Stimulated activated naive B cell treated with anti-CD40 and anti-IgM and Interleukin-4, amounts not matched to agents 10 μg/mL and 1 μg/mL and 100 μg/mL, for 72 hours (primary cell): ENCODE measurements around the gene DNAJC4.

Experiments
- ATAC-seq, 2 donors: fragments of 150-1000 bp; cut with Tn5 transposase; replicated peaks; 2 replicates each; pipeline ENCODE4 v1.10.0; 2021; ENCODE audit warnings: moderate library complexity in 1 of 2
- DNase-seq: peaks from one replicate; pipeline ENCODE4 v3.0.0; 2021
- H3K27ac Mint-ChIP-seq: one replicate; pipeline ENCODE4 v1.8.0; 2022; ENCODE audit warnings: mild to moderate bottlenecking, mixed read lengths
- H3K27me3 Mint-ChIP-seq, 2 donors: one replicate each; pipeline ENCODE4 v1.8.0; 2022; ENCODE audit warnings: mixed read lengths in 2 of 2
- H3K36me3 Mint-ChIP-seq, 2 donors: one replicate each; pipeline ENCODE4 v1.8.0; 2022; ENCODE audit warnings: mixed read lengths in 2 of 2, mild to moderate bottlenecking in 1 of 2
- H3K4me1 Mint-ChIP-seq, 2 donors: one replicate each; pipeline ENCODE4 v1.8.0; 2022; ENCODE audit warnings: mixed read lengths in 2 of 2, mild to moderate bottlenecking in 1 of 2
- H3K4me3 Mint-ChIP-seq, 2 donors: one replicate each; pipeline ENCODE4 v1.8.0; 2022; ENCODE audit warnings: mild to moderate bottlenecking in 2 of 2, mixed read lengths in 2 of 2, moderate library complexity in 1 of 2
- H3K9me3 Mint-ChIP-seq, 2 donors: one replicate each; pipeline ENCODE4 v1.8.0; 2022; ENCODE audit warnings: mixed read lengths in 2 of 2, mild to moderate bottlenecking in 1 of 2

Gene DNAJC4

GRCh38 chr11:64229090-64229743 lies 1.1 kb upstream of the DNAJC4 start:
- peaks cover 22 to 24% of the 10 kb centered on the region in 2 donors for H3K36me3 Mint-ChIP-seq
- H3K9me3 Mint-ChIP-seq: no peaks in the 10 kb centered on the region
- DNase-seq (no peak), ATAC-seq (no peak)
- no peaks in the 10 kb centered on the region for H3K27me3 Mint-ChIP-seq
- peak overlapping the region; percentile 58 to 97 for H3K4me3 Mint-ChIP-seq
- peaks cover 45 to 84% of the 10 kb centered on the region in 2 donors for H3K4me1 Mint-ChIP-seq
- H3K27ac Mint-ChIP-seq: peak overlapping the region; percentile 79

DNA sequence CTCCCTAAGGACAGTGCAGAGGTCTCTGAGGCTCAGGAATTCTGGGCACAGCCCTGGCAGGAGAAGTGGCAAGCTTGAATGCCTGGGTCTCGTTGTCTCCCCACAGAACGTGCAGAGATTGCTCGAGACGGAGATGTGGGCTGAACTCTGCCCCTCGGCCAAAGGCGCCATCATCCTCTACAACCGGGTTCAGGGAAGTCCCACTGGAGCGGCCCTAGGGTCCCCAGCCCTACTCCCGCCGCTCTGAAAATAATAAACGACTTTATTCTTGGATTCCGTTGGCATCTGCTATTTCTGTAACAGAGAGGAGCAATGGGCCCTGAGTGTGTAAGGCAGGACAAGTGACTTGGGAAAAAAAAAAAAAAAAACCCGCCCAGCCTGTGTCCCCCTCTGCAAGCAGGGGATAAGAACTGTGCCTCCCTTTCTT lies 591 bp upstream of the DNAJC4 start:
- ATAC-seq: no peak

GRCh38 chr11:64230985-64231365 lies 627 bp downstream of the DNAJC4 start:
- Mint-ChIP-seq H3K4me1 (peaks cover 42 to 81% of the 10 kb centered on the region in 2 donors), H3K4me3 (peak overlapping the region; percentile 87 to 97), H3K36me3 (peaks cover 22 to 26% of the 10 kb centered on the region in 2 donors), H3K27me3 (no peaks in the 10 kb centered on the region), H3K27ac (peak overlapping the region; percentile 97), H3K9me3 (no peaks in the 10 kb centered on the region)
- DNase-seq (no peak), ATAC-seq (no peak)

More for the DNA sequence above, 591 bp upstream of the DNAJC4 start:
- Mint-ChIP-seq H3K4me1 (peaks cover 43 to 79% of the 10 kb centered on the region in 2 donors), H3K27ac (peak overlapping the region; percentile 97), H3K27me3 (no peaks in the 10 kb centered on the region), H3K36me3 (peaks cover 20 to 21% of the 10 kb centered on the region in 2 donors), H3K4me3 (peak overlapping the region; percentile 87 to 97), H3K9me3 (no peaks in the 10 kb centered on the region)
- DNase-seq: no peak

GRCh38 chr11:64231546-64231945 lies 1.2 kb downstream of the DNAJC4 start:
- no peak for DNase-seq
- no peak for ATAC-seq
- Mint-ChIP-seq H3K4me3 (peak overlapping the region; percentile 87 to 97), H3K36me3 (peaks cover 22 to 26% of the 10 kb centered on the region in 2 donors), H3K4me1 (peaks cover 42 to 85% of the 10 kb centered on the region in 2 donors), H3K27ac (no peak overlapping the region), H3K27me3 (no peaks in the 10 kb centered on the region), H3K9me3 (no peaks in the 10 kb centered on the region)

GRCh38 chr11:64232182-64232966 lies 2.0 kb downstream of the DNAJC4 start:
- H3K4me1 Mint-ChIP-seq: peaks cover 38 to 87% of the 10 kb centered on the region in 2 donors
- ATAC-seq: no peak

DNA sequence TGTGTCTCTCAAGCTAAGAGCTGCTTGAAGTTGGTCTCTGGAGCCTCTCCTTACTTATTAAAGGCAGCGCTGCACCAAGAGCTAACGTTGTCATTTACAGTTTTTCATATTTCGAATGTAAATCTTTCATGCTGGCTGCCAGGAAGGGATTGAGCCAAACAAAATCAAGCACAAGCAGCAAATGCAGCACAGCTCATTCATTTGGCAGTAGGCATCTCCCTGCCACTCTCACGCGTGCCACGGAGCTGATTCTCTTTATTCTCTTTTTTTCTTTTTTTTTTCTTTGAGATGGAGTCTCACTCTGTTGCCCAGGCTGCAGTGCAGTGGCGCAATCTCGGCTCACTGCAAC lies 2.6 kb downstream of the DNAJC4 start:
- Mint-ChIP-seq H3K27me3 (no peaks in the 10 kb centered on the region), H3K4me1 (peaks cover 41 to 87% of the 10 kb centered on the region in 2 donors), H3K27ac (no peak overlapping the region), H3K9me3 (no peaks in the 10 kb centered on the region), H3K4me3 (peak overlapping the region; percentile 73 to 83), H3K36me3 (peaks cover 22 to 39% of the 10 kb centered on the region in 2 donors)
- DNase-seq (no peak), ATAC-seq (no peak)

More at GRCh38 chr11:64232182-64232966, 2.0 kb downstream of the DNAJC4 start:
- no peak for DNase-seq
- Mint-ChIP-seq H3K27me3 (no peaks in the 10 kb centered on the region), H3K36me3 (peaks cover 23 to 33% of the 10 kb centered on the region in 2 donors), H3K4me3 (peak overlapping the region; percentile 87 to 97), H3K9me3 (no peaks in the 10 kb centered on the region), H3K27ac (peak overlapping the region; percentile 82)

- Mint-ChIP-seq H3K4me3 (peak within 1 kb of the TSS; percentile 94 to 95), H3K4me1 (peaks cover 51 to 88% of the 10 kb centered on the region in 2 donors), H3K27me3 (no peaks in the 10 kb centered on the region), H3K9me3 (no peaks in the 10 kb centered on the region), H3K36me3 (peaks cover 26 to 47% of the 10 kb centered on the region in 2 donors), H3K27ac (peak within 1 kb of the TSS; percentile 92)
- DNase-seq (peak; percentile 63), ATAC-seq (peak; percentile 55 to 62)
Measured at GRCh38 chr11:64233913-64234586, 3.7 kb downstream of the DNAJC4 start, which contains the start of gene VEGFB. Gene VEGFB, plus strand, starts transcription at chr11:64234584. Its CDS starts 250 bp downstream, at chr11:64234834.

DNA sequence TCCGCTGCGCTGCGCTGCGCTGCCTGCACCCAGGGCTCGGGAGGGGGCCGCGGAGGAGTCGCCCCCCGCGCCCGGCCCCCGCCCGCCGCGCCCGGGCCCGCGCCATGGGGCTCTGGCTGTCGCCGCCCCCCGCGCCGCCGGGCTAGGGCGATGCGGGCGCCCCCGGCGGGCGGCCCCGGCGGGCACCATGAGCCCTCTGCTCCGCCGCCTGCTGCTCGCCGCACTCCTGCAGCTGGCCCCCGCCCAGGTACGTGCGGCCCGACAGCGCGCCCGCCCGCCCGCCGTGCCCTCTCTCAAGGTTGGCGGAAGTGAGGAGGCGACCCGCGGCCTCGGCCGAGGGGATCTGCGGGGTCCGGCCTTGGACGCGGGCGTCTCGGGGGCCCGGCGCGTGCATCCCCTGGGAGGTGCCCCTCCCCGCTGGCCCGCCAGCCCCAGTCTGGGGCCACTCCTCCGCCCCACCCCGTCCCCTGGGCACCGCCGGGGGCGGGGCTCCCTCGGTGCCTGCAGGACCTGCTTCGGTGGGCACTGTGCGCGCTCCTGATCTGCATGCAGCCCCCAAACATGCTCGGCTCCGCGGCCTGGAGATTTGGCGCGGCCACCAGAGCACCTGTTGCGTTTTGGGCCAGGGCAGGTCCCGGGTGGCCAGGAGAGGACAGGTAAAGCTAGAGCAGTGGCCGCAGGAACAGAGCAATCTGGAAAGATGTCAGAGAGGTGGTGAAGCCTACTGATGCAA lies 4.5 kb downstream of the DNAJC4 start:
- H3K4me1 Mint-ChIP-seq: peaks cover 47 to 88% of the 10 kb centered on the region in 2 donors

GRCh38 chr11:64235437-64236161 lies 5.3 kb downstream of the DNAJC4 start:
- peaks cover 49 to 89% of the 10 kb centered on the region in 2 donors for H3K4me1 Mint-ChIP-seq
- H3K27me3 Mint-ChIP-seq: no peaks in the 10 kb centered on the region
- DNase-seq: no peak
- H3K4me3 Mint-ChIP-seq: peak overlapping the region; percentile 94 to 95
- peak overlapping the region; percentile 92 for H3K27ac Mint-ChIP-seq
- peaks cover 32 to 45% of the 10 kb centered on the region in 2 donors for H3K36me3 Mint-ChIP-seq
- no peak for ATAC-seq
- H3K9me3 Mint-ChIP-seq: no peaks in the 10 kb centered on the region

More for the DNA sequence above, 4.5 kb downstream of the DNAJC4 start:
- Mint-ChIP-seq H3K4me3 (peak overlapping the region; percentile 94 to 95), H3K27me3 (no peaks in the 10 kb centered on the region), H3K27ac (peak overlapping the region; percentile 92), H3K36me3 (peaks cover 27 to 45% of the 10 kb centered on the region in 2 donors), H3K9me3 (no peaks in the 10 kb centered on the region)
- ATAC-seq (peak; percentile 45 to 46), DNase-seq (no peak)

DNA sequence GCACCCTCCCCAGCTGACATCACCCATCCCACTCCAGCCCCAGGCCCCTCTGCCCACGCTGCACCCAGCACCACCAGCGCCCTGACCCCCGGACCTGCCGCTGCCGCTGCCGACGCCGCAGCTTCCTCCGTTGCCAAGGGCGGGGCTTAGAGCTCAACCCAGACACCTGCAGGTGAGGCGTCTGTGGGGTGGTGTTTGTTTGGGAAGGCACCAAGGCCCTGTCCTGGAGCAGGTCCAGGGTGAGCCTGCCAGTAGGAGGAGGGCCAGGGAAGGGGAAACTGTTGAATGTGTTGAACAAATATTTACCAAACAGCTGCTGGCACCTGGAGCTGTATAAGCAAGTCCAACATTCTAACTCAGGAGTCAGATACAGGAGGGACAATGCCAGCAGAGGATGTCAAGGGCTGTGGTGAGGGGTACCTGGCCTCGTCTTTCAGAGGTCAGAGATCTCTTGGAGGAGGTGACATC lies 7.2 kb downstream of the DNAJC4 start:
- no peaks in the 10 kb centered on the region for H3K27me3 Mint-ChIP-seq
- peak overlapping the region in 1 of 2 donors; percentile 37 for H3K4me3 Mint-ChIP-seq
- DNase-seq (no peak), ATAC-seq (no peak)
- peaks cover 40 to 81% of the 10 kb centered on the region in 2 donors for H3K4me1 Mint-ChIP-seq
- H3K9me3 Mint-ChIP-seq: no peaks in the 10 kb centered on the region
- peak overlapping the region; percentile 87 for H3K27ac Mint-ChIP-seq
- peaks cover 34 to 48% of the 10 kb centered on the region in 2 donors for H3K36me3 Mint-ChIP-seq

- no peak overlapping the region for H3K4me3 Mint-ChIP-seq
- H3K27ac Mint-ChIP-seq: peak overlapping the region; percentile 99
- DNase-seq (no peak), ATAC-seq (no peak)
- H3K27me3 Mint-ChIP-seq: no peaks in the 10 kb centered on the region
- peaks cover 40 to 81% of the 10 kb centered on the region in 2 donors for H3K4me1 Mint-ChIP-seq
- peaks cover 38 to 51% of the 10 kb centered on the region in 2 donors for H3K36me3 Mint-ChIP-seq
- H3K9me3 Mint-ChIP-seq: no peaks in the 10 kb centered on the region
Measured at GRCh38 chr11:64238076-64238475, 7.7 kb downstream of the DNAJC4 start.

- Mint-ChIP-seq H3K27ac (peak overlapping the region; percentile 99), H3K4me3 (no peak overlapping the region), H3K4me1 (peaks cover 43 to 81% of the 10 kb centered on the region in 2 donors), H3K36me3 (peaks cover 44 to 60% of the 10 kb centered on the region in 2 donors), H3K9me3 (no peaks in the 10 kb centered on the region), H3K27me3 (no peaks in the 10 kb centered on the region)
- no peak for DNase-seq
- no peak for ATAC-seq
Measured at GRCh38 chr11:64238999-64239398, 8.7 kb downstream of the DNAJC4 start.
